ENCODE measurements around the gene IL17B.

Gene IL17B

DNA sequence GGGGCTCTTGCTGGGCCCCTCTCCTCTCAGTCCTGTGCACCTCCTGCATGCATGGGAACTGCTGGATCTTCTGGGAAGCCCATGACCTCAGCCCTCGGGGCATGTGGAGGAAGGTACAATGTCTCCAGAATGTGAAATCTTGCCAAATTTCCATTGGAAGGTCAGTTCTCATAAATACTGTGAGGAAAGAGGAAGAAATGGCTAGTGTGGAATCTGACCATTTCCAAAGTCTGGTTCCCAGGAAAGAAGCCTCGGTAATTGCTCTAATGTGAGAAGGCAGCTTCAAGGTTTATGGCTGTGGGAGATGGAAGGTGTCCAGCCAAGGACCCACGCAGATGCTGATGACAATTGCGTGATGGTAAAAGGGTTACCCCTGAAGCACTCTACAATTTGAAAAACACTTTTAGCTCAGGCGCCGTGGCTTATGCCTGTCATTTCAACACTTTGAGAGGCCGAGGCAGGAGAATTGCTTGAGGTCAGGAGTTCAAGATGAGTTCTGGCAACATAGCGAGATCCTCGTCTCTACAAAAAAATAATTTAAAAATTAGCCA lies 8.1 kb upstream of the IL17B start:
- no peaks in the 10 kb centered on the region for H3K9me3 ChIP-seq (ENCODE audit: severe bottlenecking)
- H3K4me3 ChIP-seq (ENCODE audit: severe bottlenecking): no peak overlapping the region
- H3K4me1 ChIP-seq (ENCODE audit: insufficient read depth, poor library complexity, severe bottlenecking): no peaks in the 10 kb centered on the region
- no peak overlapping the region for H3K27ac ChIP-seq (ENCODE audit: poor library complexity, severe bottlenecking)
- no peaks in the 10 kb centered on the region for H3K27me3 ChIP-seq (ENCODE audit: insufficient read depth, poor library complexity, severe bottlenecking)
- no peaks in the 10 kb centered on the region for H3K36me3 ChIP-seq (ENCODE audit: low read depth)
- TF ChIP-seq, protein P1, sequence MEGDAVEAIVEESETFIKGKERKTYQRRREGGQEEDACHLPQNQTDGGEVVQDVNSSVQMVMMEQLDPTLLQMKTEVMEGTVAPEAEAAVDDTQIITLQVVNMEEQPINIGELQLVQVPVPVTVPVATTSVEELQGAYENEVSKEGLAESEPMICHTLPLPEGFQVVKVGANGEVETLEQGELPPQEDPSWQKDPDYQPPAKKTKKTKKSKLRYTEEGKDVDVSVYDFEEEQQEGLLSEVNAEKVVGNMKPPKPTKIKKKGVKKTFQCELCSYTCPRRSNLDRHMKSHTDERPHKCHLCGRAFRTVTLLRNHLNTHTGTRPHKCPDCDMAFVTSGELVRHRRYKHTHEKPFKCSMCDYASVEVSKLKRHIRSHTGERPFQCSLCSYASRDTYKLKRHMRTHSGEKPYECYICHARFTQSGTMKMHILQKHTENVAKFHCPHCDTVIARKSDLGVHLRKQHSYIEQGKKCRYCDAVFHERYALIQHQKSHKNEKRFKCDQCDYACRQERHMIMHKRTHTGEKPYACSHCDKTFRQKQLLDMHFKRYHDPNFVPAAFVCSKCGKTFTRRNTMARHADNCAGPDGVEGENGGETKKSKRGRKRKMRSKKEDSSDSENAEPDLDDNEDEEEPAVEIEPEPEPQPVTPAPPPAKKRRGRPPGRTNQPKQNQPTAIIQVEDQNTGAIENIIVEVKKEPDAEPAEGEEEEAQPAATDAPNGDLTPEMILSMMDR (IDR thresholded peaks at IDR 0.05; ENCODE audit: poor library complexity, severe bottlenecking): no peak
- ATAC-seq (ENCODE audit: low read depth) (no peak), DNase-seq (ENCODE audit: low spot score) (no peak)

DNA sequence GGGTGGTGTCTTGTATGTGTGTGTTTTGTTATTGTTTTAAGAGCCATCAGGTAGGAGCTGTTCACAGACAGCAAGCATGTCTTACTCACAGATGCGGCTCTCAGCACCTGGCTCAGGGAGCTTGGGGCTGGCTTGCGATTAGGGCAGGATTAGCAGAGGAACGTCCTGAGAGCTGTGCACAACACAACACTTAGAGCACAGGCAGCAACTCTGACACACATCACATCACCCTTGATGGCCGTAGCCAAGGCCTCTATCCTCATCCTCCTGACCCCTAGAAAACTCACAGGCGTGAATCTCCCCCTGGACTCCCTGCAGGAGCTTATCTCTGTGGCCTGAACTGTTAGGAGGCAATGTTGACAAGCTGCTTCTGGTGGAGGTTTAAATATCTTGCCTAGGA lies 7.1 kb upstream of the IL17B start:
- no peaks in the 10 kb centered on the region for H3K36me3 ChIP-seq (ENCODE audit: low read depth)
- DNase-seq (ENCODE audit: low spot score): no peak
- H3K27ac ChIP-seq (ENCODE audit: poor library complexity, severe bottlenecking): no peak overlapping the region
- no peak for ATAC-seq (ENCODE audit: low read depth)
- no peaks in the 10 kb centered on the region for H3K4me1 ChIP-seq (ENCODE audit: insufficient read depth, poor library complexity, severe bottlenecking)
- no peak overlapping the region for H3K4me3 ChIP-seq (ENCODE audit: severe bottlenecking)
- H3K27me3 ChIP-seq (ENCODE audit: insufficient read depth, poor library complexity, severe bottlenecking): no peaks in the 10 kb centered on the region
- no peaks in the 10 kb centered on the region for H3K9me3 ChIP-seq (ENCODE audit: severe bottlenecking)
- TF ChIP-seq, protein P1 (IDR thresholded peaks at IDR 0.05; ENCODE audit: poor library complexity, severe bottlenecking): no peak

DNA sequence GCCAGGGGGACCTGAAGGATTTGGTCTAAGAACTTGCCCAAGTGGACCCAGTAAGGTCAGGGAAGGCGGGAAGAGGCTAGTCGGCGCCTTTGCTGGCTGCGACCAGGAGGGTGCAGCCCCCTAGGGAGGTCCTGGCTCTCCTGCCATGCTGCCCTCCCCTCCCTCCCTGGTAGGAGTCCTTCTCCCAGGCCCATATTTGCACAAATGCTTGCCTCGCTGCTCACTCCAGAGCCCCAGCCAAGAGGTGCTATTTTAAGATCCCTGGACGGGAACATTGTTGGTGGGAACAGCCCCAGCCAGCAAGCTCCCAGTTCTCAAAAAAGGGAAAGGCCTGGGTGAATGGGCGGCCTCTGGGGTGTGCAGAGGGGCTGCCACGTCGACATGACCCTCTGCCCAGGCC lies 4.3 kb upstream of the IL17B start:
- H3K27ac ChIP-seq (ENCODE audit: poor library complexity, severe bottlenecking): no peak overlapping the region
- no peaks in the 10 kb centered on the region for H3K36me3 ChIP-seq (ENCODE audit: low read depth)
- H3K4me3 ChIP-seq (ENCODE audit: severe bottlenecking): no peak overlapping the region
- DNase-seq (ENCODE audit: low spot score) (no peak), ATAC-seq (ENCODE audit: low read depth) (no peak)
- H3K9me3 ChIP-seq (ENCODE audit: severe bottlenecking): no peaks in the 10 kb centered on the region
- TF ChIP-seq, protein P1 (IDR thresholded peaks at IDR 0.05; ENCODE audit: poor library complexity, severe bottlenecking): no peak
- H3K27me3 ChIP-seq (ENCODE audit: insufficient read depth, poor library complexity, severe bottlenecking): no peaks in the 10 kb centered on the region
- no peaks in the 10 kb centered on the region for H3K4me1 ChIP-seq (ENCODE audit: insufficient read depth, poor library complexity, severe bottlenecking)

DNA sequence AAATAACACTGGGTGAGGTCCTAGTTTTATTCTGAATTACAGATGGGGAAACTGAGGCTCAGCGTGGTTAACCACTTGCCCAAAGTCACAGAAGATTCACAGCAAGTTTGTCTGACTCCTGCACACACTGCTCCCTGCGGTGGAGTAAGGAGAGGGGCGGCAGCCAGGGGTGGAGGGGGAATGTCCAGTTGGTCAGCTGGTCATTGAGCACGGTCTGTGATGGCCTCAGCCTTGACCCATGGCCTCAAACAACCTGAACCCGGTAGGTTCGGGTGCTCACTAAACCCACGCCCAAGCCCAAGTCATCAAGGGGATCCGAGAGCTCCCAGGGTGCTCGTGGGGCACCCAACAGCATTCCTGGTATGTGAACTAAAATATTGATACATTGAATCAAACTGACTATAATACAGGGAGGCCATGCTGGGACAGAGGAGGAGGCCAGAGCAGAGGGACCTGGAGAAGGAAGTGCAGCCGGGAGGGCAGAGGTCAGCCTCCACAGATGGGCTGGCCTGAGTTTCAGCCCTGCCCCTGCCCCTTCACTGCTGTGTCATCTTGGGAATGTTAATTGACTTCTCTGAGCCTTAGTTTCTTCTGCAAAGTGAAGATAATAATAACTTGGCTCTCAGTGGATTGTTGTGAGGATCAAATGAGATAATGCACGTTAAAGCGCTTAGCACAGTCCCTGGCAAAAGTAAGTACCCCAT lies 3.6 kb upstream of the IL17B start:
- no peak overlapping the region for H3K4me3 ChIP-seq (ENCODE audit: severe bottlenecking)
- no peaks in the 10 kb centered on the region for H3K4me1 ChIP-seq (ENCODE audit: insufficient read depth, poor library complexity, severe bottlenecking)
- DNase-seq (ENCODE audit: low spot score) (no peak), ATAC-seq (ENCODE audit: low read depth) (no peak)
- no peak overlapping the region for H3K27ac ChIP-seq (ENCODE audit: poor library complexity, severe bottlenecking)
- H3K9me3 ChIP-seq (ENCODE audit: severe bottlenecking): no peaks in the 10 kb centered on the region
- TF ChIP-seq, protein P1 (IDR thresholded peaks at IDR 0.05; ENCODE audit: poor library complexity, severe bottlenecking): no peak
- no peaks in the 10 kb centered on the region for H3K27me3 ChIP-seq (ENCODE audit: insufficient read depth, poor library complexity, severe bottlenecking)
- no peaks in the 10 kb centered on the region for H3K36me3 ChIP-seq (ENCODE audit: low read depth)

DNA sequence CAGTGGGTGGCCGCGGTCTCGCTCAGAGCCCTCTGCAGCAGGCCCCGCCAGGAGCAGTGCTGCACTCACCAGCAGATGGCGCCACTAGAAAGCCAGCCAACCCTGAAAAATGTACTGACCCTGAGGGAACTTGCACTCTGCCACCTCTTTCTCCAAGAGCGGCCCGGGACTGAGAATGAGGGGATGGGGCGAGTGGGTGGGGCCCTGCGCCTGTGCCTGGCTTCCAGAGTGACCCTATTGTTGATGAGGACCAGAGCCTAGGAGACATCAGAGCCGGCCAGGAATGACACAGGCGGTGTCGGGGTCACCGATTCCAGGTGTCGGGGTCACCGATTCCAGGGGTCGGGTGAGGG lies 2.9 kb upstream of the IL17B start:
- no peaks in the 10 kb centered on the region for H3K27me3 ChIP-seq (ENCODE audit: insufficient read depth, poor library complexity, severe bottlenecking)
- no peaks in the 10 kb centered on the region for H3K9me3 ChIP-seq (ENCODE audit: severe bottlenecking)
- H3K27ac ChIP-seq (ENCODE audit: poor library complexity, severe bottlenecking): no peak overlapping the region
- TF ChIP-seq, protein P1 (IDR thresholded peaks at IDR 0.05; ENCODE audit: poor library complexity, severe bottlenecking): peak; percentile 98
- ATAC-seq (ENCODE audit: low read depth): peak; percentile 90
- no peaks in the 10 kb centered on the region for H3K4me1 ChIP-seq (ENCODE audit: insufficient read depth, poor library complexity, severe bottlenecking)
- H3K4me3 ChIP-seq (ENCODE audit: severe bottlenecking): no peak overlapping the region
- no peak for DNase-seq (ENCODE audit: low spot score)
- H3K36me3 ChIP-seq (ENCODE audit: low read depth): no peaks in the 10 kb centered on the region

Data from RWPE2 (cell line).